ENCODE data around the gene CD96. TPM values are rescaled to one million over a fixed set of nuclear protein-coding genes. Genes with fewer than 3 reads are reported as not detected.

Gene CD96
- total RNA-seq, 1 experiment from 2014 or later: not detected

- Histone ChIP-seq H2BK120ac (ENCODE audit: low read depth, low read length, poor library complexity, severe bottlenecking) (no peak overlapping the region), H3K9ac (ENCODE audit: extremely low read depth, insufficient read length, low read length) (no peak overlapping the region), H3K79me1 (ENCODE audit: insufficient read depth, low read depth, low read length, poor library complexity, severe bottlenecking) (no peaks in the 10 kb centered on the region), H2BK12ac (ENCODE audit: insufficient read length, low read depth, low read length) (no peak overlapping the region), H3T11ph (ENCODE audit: low read length) (no peak overlapping the region), H3K4me1 (ENCODE audit: insufficient read depth, low read length) (no peaks in the 10 kb centered on the region), H3K23me2 (ENCODE audit: insufficient read length, low read depth, low read length, poor library complexity, severe bottlenecking) (no peaks in the 10 kb centered on the region), H3K27ac (ENCODE audit: insufficient read length, low read depth, low read length) (no peak overlapping the region), H4K20me1 (ENCODE audit: control insufficient read depth, insufficient read depth, insufficient read length) (no peaks in the 10 kb centered on the region), H3K4me2 (ENCODE audit: insufficient read depth, insufficient read length, low read length) (no peak overlapping the region), H3K4ac (ENCODE audit: low read depth, low read length) (no peak overlapping the region), H4K91ac (ENCODE audit: insufficient read length, low read depth, low read length) (no peak overlapping the region), H4K5ac (ENCODE audit: insufficient read length, low read depth, low read length) (no peak overlapping the region), H2AK5ac (ENCODE audit: insufficient read length, low read length) (no peak overlapping the region), H2BK5ac (ENCODE audit: insufficient read length, low read length) (no peak overlapping the region), H4K8ac (replicated peaks; ENCODE audit: insufficient read length, low read depth, low read length) (no peak overlapping the region), H3K14ac (ENCODE audit: insufficient read depth, low read length) (no peak overlapping the region), H3K56ac (ENCODE audit: insufficient read length, low read depth, low read length) (no peak overlapping the region), H3K27me3 (ENCODE audit: insufficient read depth, low read length) (no peaks in the 10 kb centered on the region), H2BK20ac (ENCODE audit: low read depth, low read length, poor library complexity, severe bottlenecking) (no peak overlapping the region), H3K9me3 (ENCODE audit: control insufficient read depth, low read depth, low read length) (no peaks in the 10 kb centered on the region), H3K79me2 (ENCODE audit: insufficient read depth, low read length) (no peaks in the 10 kb centered on the region), H2BK15ac (ENCODE audit: low read depth, low read length) (no peak overlapping the region), H3K23ac (ENCODE audit: insufficient read length, low read depth, low read length) (no peak overlapping the region), H2AFZ (ENCODE audit: low read length) (no peak overlapping the region), H3K18ac (ENCODE audit: insufficient read length, low read depth, low read length) (no peak overlapping the region)
- Mint-ChIP-seq H3K36me3 (ENCODE audit: insufficient read depth in 1 of 3, low read depth in 3 of 3) (peaks cover 3 to 14% (median 4%) of the 10 kb centered on the region in 3 experiments; a peak in 6 of 7 replicates), H3K4me3 (no peak overlapping the region), H3K27ac (no peak overlapping the region), H3K4me1 (no peaks in the 10 kb centered on the region), H3K27me3 (ENCODE audit: low read depth) (no peaks in the 10 kb centered on the region), H3K9me3 (peaks cover 18 to 19% of the 10 kb centered on the region in 2 experiments)
- no peak for DNase-seq
- whole genome bisulfite sequencing (ENCODE audit: extremely low coverage, insufficient read length, low lambda C conversion rate): no CpG with 5 or more reads among the region's 4 CpGs
- no peak for TF ChIP-seq CTCF (conservative IDR thresholded peaks at IDR 0.05)
These were observed 10.6 kb upstream of the CD96 start for GRCh38 chr3:111531446-111531845.
